ENCODE results near the gene HLA-DMA.
"Not testable (repeated sequence)": the region's sequence is repeated elsewhere in the genome, so short reads cannot be mapped to it uniquely, and the experiment has no call there.

The HLA-DMA gene

GRCh38 chr6:32954986-32955802 is 2.3 kb upstream of the HLA-DMA start:
- DNase-seq (ENCODE audit: low read depth in 2 of 2): no peak

- no peak for DNase-seq (ENCODE audit: low read depth in 2 of 2)
Observed at GRCh38 chr6:32954267-32954666, 1.4 kb upstream of the HLA-DMA start.

- DNase-seq (ENCODE audit: low read depth in 2 of 2): no peak
Observed at GRCh38 chr6:32953775-32954174, 878 bp upstream of the HLA-DMA start.

GRCh38 chr6:32950449-32950848 is 2.4 kb downstream of the HLA-DMA start:
- DNase-seq (ENCODE audit: low read depth in 2 of 2): no peak

DNA sequence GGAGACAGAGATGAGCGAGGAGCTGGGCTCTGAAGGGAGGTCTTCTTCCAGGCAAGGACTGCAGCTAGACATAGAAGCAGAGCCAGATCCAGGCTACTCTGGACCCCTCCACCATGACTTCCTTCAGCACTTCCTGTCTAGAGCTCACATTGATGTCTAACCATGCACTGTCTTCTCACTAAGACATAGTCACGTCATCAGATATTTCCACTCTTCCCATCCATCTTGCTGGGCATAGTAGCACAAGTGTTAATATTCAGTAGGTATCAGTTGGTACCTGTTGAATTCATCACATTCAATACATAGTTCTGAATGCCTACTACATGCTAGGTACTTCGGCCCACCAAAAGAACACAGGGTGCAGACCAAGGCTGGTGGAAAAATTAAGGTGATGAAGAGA is 2.9 kb downstream of the HLA-DMA start:
- DNase-seq (ENCODE audit: low read depth in 2 of 2): no peak

- no peak for DNase-seq (ENCODE audit: low read depth in 2 of 2)
Observed at GRCh38 chr6:32949113-32949512, 3.8 kb downstream of the HLA-DMA start.

- DNase-seq (ENCODE audit: low read depth in 2 of 2): no peak
Observed at GRCh38 chr6:32947552-32948465, 5.1 kb downstream of the HLA-DMA start.

- DNase-seq (ENCODE audit: low read depth in 2 of 2): no peak
Observed at GRCh38 chr6:32946893-32947292, 6.0 kb downstream of the HLA-DMA start.

DNA sequence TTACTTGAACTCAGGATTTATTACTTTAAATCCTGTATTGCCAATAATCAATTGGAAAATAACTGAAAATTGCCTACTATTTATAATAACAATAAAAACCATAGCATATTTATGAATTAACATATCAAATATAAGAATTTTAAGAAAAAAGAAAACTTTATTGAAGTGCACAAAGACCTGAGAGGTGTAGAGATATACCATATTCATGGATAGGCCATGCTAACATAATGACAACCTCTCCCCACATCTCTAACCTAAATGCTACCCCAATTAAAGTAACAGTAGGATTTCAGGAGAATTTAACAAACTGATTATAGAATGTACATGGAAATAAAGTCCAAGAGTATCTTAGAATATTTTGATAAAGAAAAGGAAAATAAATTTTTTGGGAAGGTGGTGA is 6.9 kb downstream of the HLA-DMA start:
- no peak for DNase-seq (ENCODE audit: low read depth in 2 of 2)

DNA sequence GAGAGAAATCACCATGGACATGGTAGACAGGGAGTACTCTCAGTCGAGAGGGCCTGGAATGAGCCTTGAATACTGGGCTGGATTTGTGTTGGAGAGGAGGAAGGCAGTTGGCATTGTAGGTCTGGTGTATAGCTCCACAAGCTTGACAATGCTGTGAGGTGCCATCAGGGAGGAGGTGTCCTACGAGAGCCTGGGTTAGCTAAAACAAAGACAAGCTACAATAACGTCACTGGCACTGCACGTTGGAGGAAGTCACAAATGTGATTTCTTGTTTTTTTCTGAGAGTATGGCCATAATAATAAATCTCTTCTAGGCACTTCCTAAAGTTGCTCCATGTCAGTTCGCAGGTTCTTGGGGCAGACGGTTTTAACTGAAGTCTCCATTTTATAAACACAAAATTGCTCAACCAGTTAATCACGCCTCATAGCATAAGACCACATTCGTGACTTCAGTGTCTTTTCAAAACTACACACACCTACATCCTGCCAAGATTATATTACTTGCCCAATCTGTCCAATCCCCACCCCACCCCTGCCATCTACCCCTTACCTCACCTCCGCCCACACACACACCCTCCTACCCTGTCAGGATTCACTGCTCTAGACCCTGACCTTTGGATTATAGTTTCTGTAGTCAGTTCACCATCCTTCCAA is 7.7 kb downstream of the HLA-DMA start:
- no peak for DNase-seq (ENCODE audit: low read depth in 2 of 2)

DNA sequence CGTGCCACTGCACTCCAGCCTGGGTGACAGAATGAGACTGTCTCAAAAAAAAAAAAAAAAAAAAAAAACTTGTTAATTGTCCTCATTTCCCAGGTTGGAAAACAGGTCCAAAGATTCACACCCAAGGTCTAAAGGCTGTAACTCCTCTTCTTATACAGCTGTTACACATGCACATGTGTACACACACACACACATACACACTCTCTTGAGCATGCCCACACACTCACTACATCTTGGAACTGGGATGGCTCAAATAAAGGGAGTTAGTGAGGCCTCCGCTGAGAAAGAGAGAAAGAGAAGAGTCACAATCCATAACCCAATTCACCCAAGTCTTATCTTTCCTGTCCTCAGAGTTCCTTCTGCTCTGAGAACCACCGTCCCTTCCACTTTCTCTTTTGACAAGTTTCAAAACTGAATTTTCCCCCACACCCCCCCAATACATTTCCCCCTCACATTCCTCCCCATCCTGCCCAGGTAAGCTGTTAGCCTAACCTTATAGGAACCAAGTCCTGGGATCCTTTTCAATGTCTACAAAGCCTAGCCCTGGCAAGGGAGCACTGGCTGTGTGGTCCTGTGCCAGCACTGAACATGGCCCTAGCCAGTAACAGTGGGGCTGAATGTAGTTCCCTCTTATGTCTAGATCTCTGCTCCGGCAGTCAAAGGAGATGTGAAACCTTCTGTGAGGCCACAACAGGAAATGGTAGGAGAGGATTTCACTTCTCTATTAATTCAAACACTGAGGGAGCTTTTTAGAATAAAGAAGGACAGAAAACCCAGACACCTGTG is 8.8 kb downstream of the HLA-DMA start:
- DNase-seq (ENCODE audit: low read depth in 2 of 2): no peak

- DNase-seq (ENCODE audit: low read depth in 2 of 2): not testable (repeated sequence)
Observed at GRCh38 chr6:32942555-32943123, 10.3 kb downstream of the HLA-DMA start.

- DNase-seq (ENCODE audit: low read depth in 2 of 2): no peak
Observed at GRCh38 chr6:32941214-32941768, 11.6 kb downstream of the HLA-DMA start.

GRCh38 chr6:32940656-32941213 is 12.2 kb downstream of the HLA-DMA start, which contains the start of gene HLA-DMB:
HLA-DMB (minus strand) TSS chr6:32941028; CDS start chr6:32940807, 221 bp downstream.
- no peak for DNase-seq (ENCODE audit: low read depth in 2 of 2)

DNA sequence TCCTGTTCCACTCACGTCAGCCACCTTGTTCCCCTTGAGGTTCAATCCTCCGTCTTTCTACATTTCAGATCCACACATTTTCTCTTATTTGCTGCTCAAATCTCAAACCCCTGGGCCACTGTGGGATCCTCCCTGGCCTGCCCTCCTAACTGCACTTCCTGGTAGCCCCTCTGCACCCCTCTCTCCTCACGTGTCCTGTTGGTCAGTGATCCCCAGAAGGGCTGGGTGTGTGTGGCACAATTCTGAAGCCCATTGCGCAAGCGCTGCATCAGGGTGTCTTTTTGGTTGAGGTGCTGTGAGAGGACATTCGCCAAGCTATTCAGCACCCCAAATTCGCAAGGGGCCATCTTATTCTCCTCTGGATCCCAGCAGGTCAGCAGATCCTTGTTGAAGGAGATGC is 14.4 kb downstream of the HLA-DMA start:
- no peak for DNase-seq (ENCODE audit: low read depth in 2 of 2)

GRCh38 chr6:32937230-32937633 is 15.7 kb downstream of the HLA-DMA start:
- DNase-seq (ENCODE audit: low read depth in 2 of 2): no peak

DNA sequence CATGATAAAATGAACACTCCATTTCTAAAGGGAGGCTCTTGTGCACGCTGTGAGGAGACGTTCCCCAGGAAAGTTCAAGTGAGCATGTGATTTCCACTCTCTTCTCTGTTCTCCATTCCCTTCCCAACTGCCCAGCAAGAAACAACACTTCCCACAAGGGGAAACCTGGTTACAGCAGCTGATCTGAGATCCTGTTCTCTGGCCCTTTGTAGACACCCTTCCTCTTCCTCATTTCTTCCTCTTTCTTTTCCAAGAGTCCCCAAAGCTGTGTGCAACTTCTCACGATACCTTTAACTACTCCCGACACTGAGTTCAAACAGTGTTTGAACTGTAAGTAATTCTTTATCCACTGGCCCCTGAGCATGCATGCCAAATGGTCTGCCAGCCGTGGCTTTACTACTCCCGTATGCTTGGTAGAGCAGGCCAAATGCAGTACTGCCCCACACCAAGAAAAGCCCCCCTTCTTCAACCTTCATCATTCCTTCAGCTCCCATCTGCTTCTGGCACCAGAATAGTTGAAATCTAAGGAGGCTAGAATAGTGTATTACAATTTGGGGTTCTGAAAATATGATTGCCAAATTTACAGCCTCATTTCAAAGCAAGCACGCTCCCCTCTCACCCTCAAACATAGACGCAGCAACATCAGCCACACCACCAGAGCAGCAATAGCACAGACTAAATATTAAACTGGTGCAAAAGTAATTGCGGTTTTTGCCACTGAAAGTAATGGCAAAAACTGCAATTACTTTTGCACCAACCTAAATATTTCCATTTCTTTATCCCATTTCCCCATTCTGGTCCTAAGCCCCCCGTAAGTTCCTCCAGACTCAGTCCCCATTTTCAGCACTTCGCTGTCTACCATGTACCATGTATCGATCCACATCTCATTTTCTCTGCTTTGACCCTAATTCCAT is 16.4 kb downstream of the HLA-DMA start:
- no peak for DNase-seq (ENCODE audit: low read depth in 2 of 2)

DNA sequence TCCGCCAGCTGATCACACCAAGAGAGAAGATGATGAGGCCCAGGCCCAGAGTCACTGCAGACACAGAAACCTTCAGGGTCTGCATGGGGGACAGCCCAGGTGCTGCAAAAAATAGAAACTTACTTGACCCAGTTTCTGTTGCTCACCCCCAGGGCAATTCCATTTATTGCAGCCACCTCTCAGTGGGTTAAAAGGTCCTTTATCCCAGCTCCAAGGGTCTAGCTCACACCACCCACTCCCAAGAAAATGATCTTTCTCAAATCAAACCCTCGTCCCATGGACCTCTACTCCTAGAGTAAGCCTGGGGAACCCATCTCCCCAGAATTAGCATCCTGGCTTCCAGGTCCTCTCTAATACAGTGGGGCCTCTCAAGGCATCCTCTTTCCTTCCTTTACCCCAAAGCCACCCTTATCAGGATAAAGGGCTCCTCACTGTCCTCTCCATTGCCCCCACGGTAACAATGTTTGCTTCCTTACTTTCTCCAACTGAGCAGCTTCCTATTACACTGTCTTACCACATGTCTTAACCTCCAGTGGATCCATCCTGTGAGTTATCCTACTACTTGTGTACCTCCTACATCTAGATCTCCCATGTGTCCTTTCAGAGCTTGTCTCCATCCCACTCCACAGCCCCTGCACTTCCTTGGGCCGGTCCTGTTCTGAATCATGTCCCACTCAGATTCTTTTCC is 17.2 kb downstream of the HLA-DMA start:
- no peak for DNase-seq (ENCODE audit: low read depth in 2 of 2)

GRCh38 chr6:32933661-32934085 is 19.2 kb downstream of the HLA-DMA start:
- DNase-seq (ENCODE audit: low read depth in 2 of 2): peak in 1 of 2 donors; percentile 74
